HEK293 (cell line): ENCODE measurements around the gene PARK7.
A peak's percentile ranks its signal among the peaks of the same experiment; 100 is the strongest.

Experiments
- CTCF ChIA-PET: fragments of 350-600 bp; formaldehyde crosslinking; extraction: SDS; loops from one replicate; lab custom pipeline; 2021; ENCODE audit warnings: antibody characterized with exemption; lab: Yijun Ruan, JAX
- POLR2A ChIA-PET: fragments of 300-600 bp; formaldehyde crosslinking; extraction: SDS; loops from one replicate; lab custom pipeline; 2020; ENCODE audit warnings: antibody characterized with exemption, inconsistent platforms; lab: Yijun Ruan, JAX
- H3K27ac ChIP-seq: fragments of 200-500 bp; sonication (Bioruptor generic); 2 replicates; pipeline ENCODE4 v1.5.1; 2014; ENCODE audit warnings: low read depth, low read length, control low read depth, inconsistent platforms; ENCODE audit errors: extremely low read depth
- H3K36me3 ChIP-seq, 2 experiments: fragments of 200-500 bp in 1 of 2; sonication (Bioruptor generic) in 1 of 2; 1 replicate in 1 of 2; 2 replicates in 1 of 2; pipeline ENCODE4 v1.5.1; 2014 to 2017; ENCODE audit warnings: inconsistent platforms in 2 of 2, low read length in 2 of 2; ENCODE audit not compliant: control insufficient read depth in 2 of 2, insufficient read depth in 1 of 2
- H3K4me1 ChIP-seq: fragments of 200-500 bp; sonication (Bioruptor generic); 2 replicates; pipeline ENCODE4 v1.5.1; 2014; ENCODE audit warnings: mild to moderate bottlenecking, low read length, inconsistent platforms; ENCODE audit not compliant: control insufficient read depth, insufficient read depth
- H3K4me3 ChIP-seq: 2 replicates; pipeline ENCODE4 v1.5.1; 2011; ENCODE audit warnings: low read depth, mild to moderate bottlenecking, control low read depth, low read length, moderate library complexity
- H3K9me3 ChIP-seq: fragments of 200-500 bp; sonication (Bioruptor generic); 2 replicates; pipeline ENCODE4 v1.5.1; 2014; ENCODE audit warnings: low read depth, low read length, inconsistent platforms; ENCODE audit not compliant: control insufficient read depth, insufficient read depth
- PRDM1 ChIP-seq: fragments of 450-650 bp; formaldehyde crosslinking; IDR thresholded peaks from 2 replicates; pipeline ENCODE4; 2016; ENCODE audit warnings: missing biosample characterization, missing genetic modification characterization
- SETDB1 ChIP-seq: IDR thresholded peaks from one replicate; pipeline ENCODE4 v1.6.1; 2017; ENCODE audit warnings: mild to moderate bottlenecking, low read length, moderate library complexity, mixed read lengths; ENCODE audit not compliant: insufficient read length
- SP7 ChIP-seq: fragments of 450-650 bp; formaldehyde crosslinking; IDR thresholded peaks from 2 replicates; pipeline ENCODE4 v1.5.1; 2016; ENCODE audit warnings: missing biosample characterization, missing genetic modification characterization
- TRIM28 ChIP-seq: IDR thresholded peaks from 2 replicates; pipeline ENCODE4 v1.6.1; 2011; ENCODE audit warnings: low read length, control low read depth, borderline replicate concordance
- ZBTB17 ChIP-seq: fragments of 450-650 bp; formaldehyde crosslinking; IDR thresholded peaks from 2 replicates; pipeline ENCODE4 v1.5.1; 2016; ENCODE audit warnings: missing biosample characterization, missing genetic modification characterization
- ZNF366 ChIP-seq: fragments of 450-650 bp; formaldehyde crosslinking; conservative IDR thresholded peaks from 2 replicates; pipeline ENCODE4 v1.5.1; 2016; ENCODE audit warnings: missing biosample characterization, missing genetic modification characterization
- ZNF600 ChIP-seq: fragments of 450-650 bp; formaldehyde crosslinking; IDR thresholded peaks from 2 replicates; pipeline ENCODE4 v1.5.1; 2016; ENCODE audit warnings: missing biosample characterization, missing genetic modification characterization
- ZNF830 ChIP-seq: fragments of 450-650 bp; IDR thresholded peaks from 2 replicates; pipeline ENCODE4 v1.5.0; 2018; ENCODE audit warnings: missing biosample characterization, missing genetic modification characterization, low read depth, mild to moderate bottlenecking, moderate library complexity
- ZXDB ChIP-seq: fragments of 450-650 bp; formaldehyde crosslinking; IDR thresholded peaks from 2 replicates; pipeline ENCODE4 v1.5.1; 2016; ENCODE audit warnings: missing biosample characterization, missing genetic modification characterization
- TF ChIP-seq, protein P1 (sequence below): fragments of 450-650 bp; formaldehyde crosslinking; IDR thresholded peaks from 2 replicates; pipeline ENCODE4 v1.5.1; 2017; ENCODE audit warnings: missing biosample characterization, missing genetic modification characterization
- TF ChIP-seq, protein P2 (sequence below): fragments of 450-650 bp; formaldehyde crosslinking; IDR thresholded peaks from 2 replicates; pipeline ENCODE4 v1.5.1; 2016; ENCODE audit warnings: missing biosample characterization, missing genetic modification characterization, low read depth
- TF ChIP-seq, protein P3 (sequence below): fragments of 450-650 bp; formaldehyde crosslinking; IDR thresholded peaks from 2 replicates; pipeline ENCODE4 v1.5.1; 2017; ENCODE audit warnings: missing biosample characterization, missing genetic modification characterization
- TF ChIP-seq, protein P4 (sequence below): fragments of 450-650 bp; formaldehyde crosslinking; IDR thresholded peaks from 2 replicates; pipeline ENCODE4 v1.5.1; 2016; ENCODE audit warnings: missing biosample characterization, missing genetic modification characterization, borderline replicate concordance

Gene PARK7

GRCh38 chr1:8017495-8018197 lies 56.1 kb downstream of the PARK7 start (continued):
- TF ChIP-seq, protein P1, sequence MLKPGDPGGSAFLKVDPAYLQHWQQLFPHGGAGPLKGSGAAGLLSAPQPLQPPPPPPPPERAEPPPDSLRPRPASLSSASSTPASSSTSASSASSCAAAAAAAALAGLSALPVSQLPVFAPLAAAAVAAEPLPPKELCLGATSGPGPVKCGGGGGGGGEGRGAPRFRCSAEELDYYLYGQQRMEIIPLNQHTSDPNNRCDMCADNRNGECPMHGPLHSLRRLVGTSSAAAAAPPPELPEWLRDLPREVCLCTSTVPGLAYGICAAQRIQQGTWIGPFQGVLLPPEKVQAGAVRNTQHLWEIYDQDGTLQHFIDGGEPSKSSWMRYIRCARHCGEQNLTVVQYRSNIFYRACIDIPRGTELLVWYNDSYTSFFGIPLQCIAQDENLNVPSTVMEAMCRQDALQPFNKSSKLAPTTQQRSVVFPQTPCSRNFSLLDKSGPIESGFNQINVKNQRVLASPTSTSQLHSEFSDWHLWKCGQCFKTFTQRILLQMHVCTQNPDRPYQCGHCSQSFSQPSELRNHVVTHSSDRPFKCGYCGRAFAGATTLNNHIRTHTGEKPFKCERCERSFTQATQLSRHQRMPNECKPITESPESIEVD (tag by site-specific recombination): peak; percentile 98
- TF ChIP-seq ZXDB (tag by site-specific recombination): peak; percentile 78; the same call in 1 of the 2 replicates
- TF ChIP-seq ZNF830 (tag by site-specific recombination): no peak
- TF ChIP-seq PRDM1 (tag by site-specific recombination): peak; percentile 49; the same call in 1 of the 2 replicates
- peak; percentile 38 for TF ChIP-seq SETDB1
- TF ChIP-seq, protein P2, sequence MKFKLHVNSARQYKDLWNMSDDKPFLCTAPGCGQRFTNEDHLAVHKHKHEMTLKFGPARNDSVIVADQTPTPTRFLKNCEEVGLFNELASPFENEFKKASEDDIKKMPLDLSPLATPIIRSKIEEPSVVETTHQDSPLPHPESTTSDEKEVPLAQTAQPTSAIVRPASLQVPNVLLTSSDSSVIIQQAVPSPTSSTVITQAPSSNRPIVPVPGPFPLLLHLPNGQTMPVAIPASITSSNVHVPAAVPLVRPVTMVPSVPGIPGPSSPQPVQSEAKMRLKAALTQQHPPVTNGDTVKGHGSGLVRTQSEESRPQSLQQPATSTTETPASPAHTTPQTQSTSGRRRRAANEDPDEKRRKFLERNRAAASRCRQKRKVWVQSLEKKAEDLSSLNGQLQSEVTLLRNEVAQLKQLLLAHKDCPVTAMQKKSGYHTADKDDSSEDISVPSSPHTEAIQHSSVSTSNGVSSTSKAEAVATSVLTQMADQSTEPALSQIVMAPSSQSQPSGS: no peak
- peak; percentile 64 for TF ChIP-seq ZNF366
- peak; percentile 93 for TF ChIP-seq TRIM28

DNA sequence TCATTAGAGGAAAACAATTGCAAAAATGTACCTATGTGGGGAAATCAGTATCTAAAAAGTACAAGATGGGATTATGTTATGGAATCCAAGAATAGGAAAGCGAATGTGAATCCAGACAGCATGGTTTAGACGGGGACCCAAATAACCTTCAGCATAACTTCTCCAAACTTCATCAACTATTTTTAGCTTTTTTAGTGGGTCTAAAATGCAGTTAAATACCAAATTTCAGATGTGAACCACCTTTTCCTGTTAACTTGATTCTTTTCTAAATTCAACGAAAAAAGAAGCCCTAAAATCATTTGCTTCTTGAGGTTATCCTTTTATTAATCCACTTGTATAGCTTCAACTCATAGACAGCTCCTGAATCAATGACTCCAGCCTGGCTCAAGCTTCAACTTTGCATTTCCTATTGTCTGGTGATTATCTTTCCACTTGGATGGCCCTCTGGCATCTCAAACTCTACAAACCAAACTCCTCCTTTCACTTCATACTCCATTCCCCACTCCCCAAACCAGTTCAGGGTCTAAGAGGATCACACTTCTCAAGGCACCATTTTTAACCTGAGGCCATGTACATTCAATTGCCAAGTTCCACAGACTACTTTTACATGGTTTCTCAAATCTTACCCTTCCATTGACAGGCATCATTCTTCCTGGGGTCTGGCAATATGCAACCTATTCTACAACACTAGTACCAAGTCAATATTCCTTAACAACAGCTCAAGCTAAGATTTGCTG lies 57.1 kb downstream of the PARK7 start:
- no peak overlapping the region for H3K4me3 ChIP-seq
- ChIA-PET CTCF (interaction anchor here (0.8 to 10.6 kb wide), 10 partner anchors 12 to 331 kb away, joined by 3 to 169 read pairs (median 8); no protein-coding TSS in a partner anchor), POLR2A (interaction anchor here (0.6 to 1.7 kb wide), 5 partner anchors 11 to 325 kb away, joined by 3 to 5 read pairs (median 4); no protein-coding TSS in a partner anchor)
- no peaks in the 10 kb centered on the region for H3K9me3 ChIP-seq
- 0 out of 2 replicates have a peak, but pooled peaks have one; percentile 27 for TF ChIP-seq SP7 (tag by site-specific recombination)
- TF ChIP-seq, protein P3, sequence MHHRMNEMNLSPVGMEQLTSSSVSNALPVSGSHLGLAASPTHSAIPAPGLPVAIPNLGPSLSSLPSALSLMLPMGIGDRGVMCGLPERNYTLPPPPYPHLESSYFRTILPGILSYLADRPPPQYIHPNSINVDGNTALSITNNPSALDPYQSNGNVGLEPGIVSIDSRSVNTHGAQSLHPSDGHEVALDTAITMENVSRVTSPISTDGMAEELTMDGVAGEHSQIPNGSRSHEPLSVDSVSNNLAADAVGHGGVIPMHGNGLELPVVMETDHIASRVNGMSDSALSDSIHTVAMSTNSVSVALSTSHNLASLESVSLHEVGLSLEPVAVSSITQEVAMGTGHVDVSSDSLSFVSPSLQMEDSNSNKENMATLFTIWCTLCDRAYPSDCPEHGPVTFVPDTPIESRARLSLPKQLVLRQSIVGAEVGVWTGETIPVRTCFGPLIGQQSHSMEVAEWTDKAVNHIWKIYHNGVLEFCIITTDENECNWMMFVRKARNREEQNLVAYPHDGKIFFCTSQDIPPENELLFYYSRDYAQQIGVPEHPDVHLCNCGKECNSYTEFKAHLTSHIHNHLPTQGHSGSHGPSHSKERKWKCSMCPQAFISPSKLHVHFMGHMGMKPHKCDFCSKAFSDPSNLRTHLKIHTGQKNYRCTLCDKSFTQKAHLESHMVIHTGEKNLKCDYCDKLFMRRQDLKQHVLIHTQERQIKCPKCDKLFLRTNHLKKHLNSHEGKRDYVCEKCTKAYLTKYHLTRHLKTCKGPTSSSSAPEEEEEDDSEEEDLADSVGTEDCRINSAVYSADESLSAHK (tag by site-specific recombination): no peak
- TF ChIP-seq ZNF600 (tag by site-specific recombination): peak; percentile 61; the same call in 1 of the 2 replicates
- TF ChIP-seq, protein P4, sequence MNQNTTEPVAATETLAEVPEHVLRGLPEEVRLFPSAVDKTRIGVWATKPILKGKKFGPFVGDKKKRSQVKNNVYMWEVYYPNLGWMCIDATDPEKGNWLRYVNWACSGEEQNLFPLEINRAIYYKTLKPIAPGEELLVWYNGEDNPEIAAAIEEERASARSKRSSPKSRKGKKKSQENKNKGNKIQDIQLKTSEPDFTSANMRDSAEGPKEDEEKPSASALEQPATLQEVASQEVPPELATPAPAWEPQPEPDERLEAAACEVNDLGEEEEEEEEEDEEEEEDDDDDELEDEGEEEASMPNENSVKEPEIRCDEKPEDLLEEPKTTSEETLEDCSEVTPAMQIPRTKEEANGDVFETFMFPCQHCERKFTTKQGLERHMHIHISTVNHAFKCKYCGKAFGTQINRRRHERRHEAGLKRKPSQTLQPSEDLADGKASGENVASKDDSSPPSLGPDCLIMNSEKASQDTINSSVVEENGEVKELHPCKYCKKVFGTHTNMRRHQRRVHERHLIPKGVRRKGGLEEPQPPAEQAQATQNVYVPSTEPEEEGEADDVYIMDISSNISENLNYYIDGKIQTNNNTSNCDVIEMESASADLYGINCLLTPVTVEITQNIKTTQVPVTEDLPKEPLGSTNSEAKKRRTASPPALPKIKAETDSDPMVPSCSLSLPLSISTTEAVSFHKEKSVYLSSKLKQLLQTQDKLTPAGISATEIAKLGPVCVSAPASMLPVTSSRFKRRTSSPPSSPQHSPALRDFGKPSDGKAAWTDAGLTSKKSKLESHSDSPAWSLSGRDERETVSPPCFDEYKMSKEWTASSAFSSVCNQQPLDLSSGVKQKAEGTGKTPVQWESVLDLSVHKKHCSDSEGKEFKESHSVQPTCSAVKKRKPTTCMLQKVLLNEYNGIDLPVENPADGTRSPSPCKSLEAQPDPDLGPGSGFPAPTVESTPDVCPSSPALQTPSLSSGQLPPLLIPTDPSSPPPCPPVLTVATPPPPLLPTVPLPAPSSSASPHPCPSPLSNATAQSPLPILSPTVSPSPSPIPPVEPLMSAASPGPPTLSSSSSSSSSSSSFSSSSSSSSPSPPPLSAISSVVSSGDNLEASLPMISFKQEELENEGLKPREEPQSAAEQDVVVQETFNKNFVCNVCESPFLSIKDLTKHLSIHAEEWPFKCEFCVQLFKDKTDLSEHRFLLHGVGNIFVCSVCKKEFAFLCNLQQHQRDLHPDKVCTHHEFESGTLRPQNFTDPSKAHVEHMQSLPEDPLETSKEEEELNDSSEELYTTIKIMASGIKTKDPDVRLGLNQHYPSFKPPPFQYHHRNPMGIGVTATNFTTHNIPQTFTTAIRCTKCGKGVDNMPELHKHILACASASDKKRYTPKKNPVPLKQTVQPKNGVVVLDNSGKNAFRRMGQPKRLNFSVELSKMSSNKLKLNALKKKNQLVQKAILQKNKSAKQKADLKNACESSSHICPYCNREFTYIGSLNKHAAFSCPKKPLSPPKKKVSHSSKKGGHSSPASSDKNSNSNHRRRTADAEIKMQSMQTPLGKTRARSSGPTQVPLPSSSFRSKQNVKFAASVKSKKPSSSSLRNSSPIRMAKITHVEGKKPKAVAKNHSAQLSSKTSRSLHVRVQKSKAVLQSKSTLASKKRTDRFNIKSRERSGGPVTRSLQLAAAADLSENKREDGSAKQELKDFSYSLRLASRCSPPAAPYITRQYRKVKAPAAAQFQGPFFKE: no peak
- TF ChIP-seq ZBTB17 (tag by site-specific recombination): 0 out of 2 replicates have a peak, but pooled peaks have one; percentile 29
- H3K4me1 ChIP-seq: peaks cover 61% of the 10 kb centered on the region
- peaks cover 0 to 13% of the 10 kb centered on the region in 2 experiments; a peak in 1 of 3 replicates for H3K36me3 ChIP-seq
- no peak overlapping the region for H3K27ac ChIP-seq
